ENCODE results near the gene EIF5A. TPM values are rescaled to one million over a fixed set of nuclear protein-coding genes. Genes with fewer than 3 reads are reported as not detected.

The EIF5A gene
- total and polyA plus RNA-seq, 9 of the 15 experiments (the other 6 are each of a cell fraction or from before 2014, with no cell fraction given), result 22.9 to 1,163 (median 772) TPM

GRCh38 chr17:7282752-7283321, 24.6 kb upstream of the EIF5A start (continued):
- TF ChIP-seq NFYB (IDR thresholded peaks at IDR 0.05; ENCODE audit: extremely low read depth, insufficient read length) (no peak), NCOA2 (IDR thresholded peaks at IDR 0.05; ENCODE audit: partially characterized antibody in 2 of 2) (no peak), ZNF436 (CRISPR knock-in tag; IDR thresholded peaks at IDR 0.05) (no peak), E2F4 (CRISPR knock-in tag; IDR thresholded peaks at IDR 0.05; ENCODE audit: low read depth) (no peak), FOXP4 (CRISPR knock-in tag; IDR thresholded peaks at IDR 0.05; ENCODE audit: borderline replicate concordance) (no peak), MNT (conservative IDR thresholded peaks at IDR 0.05) (peak; percentile 31 to 69; a peak in 1 of 4 replicates), HNRNPLL (IDR thresholded peaks at IDR 0.05; ENCODE audit: low read depth, low read length, poor library complexity, severe bottlenecking) (no peak), GMEB1 (CRISPR knock-in tag; IDR thresholded peaks at IDR 0.05) (no peak), NFRKB (IDR thresholded peaks at IDR 0.05; ENCODE audit: low read depth) (no peak), SMAD1 (IDR thresholded peaks at IDR 0.05; ENCODE audit: low read depth, low read length, partially characterized antibody) (no peak), ZNF584 (CRISPR knock-in tag; IDR thresholded peaks at IDR 0.05; ENCODE audit: low read depth) (no peak), XRCC5 (IDR thresholded peaks at IDR 0.05; ENCODE audit: low read depth, low read length) (no peak), TFAP4 (CRISPR knock-in tag; IDR thresholded peaks at IDR 0.05; ENCODE audit: borderline replicate concordance) (peak; percentile 97), KAT7 (CRISPR knock-in tag; IDR thresholded peaks at IDR 0.05; ENCODE audit: borderline replicate concordance) (no peak), NEUROD1 (IDR thresholded peaks at IDR 0.05; ENCODE audit: borderline replicate concordance, low read depth, low read length, partially characterized antibody) (no peak), ETV6 (IDR thresholded peaks at IDR 0.05; ENCODE audit: borderline replicate concordance in 1 of 2, low read depth in 2 of 2, low read length in 1 of 2) (no peak), ETV6 (CRISPR knock-in tag; IDR thresholded peaks at IDR 0.05; ENCODE audit: borderline replicate concordance) (no peak), LCOR (CRISPR knock-in tag; IDR thresholded peaks at IDR 0.05) (no peak), NCOR1 (IDR thresholded peaks at IDR 0.05) (peak; percentile 26; the same call in 1 of the 2 replicates), FOXA3 (CRISPR knock-in tag; conservative IDR thresholded peaks at IDR 0.05 in 1 of 2, IDR thresholded peaks at IDR 0.05 in 1 of 2) (peak; percentile 48 to 70; a peak in 2 of 4 replicates)
